ENCODE results near the gene INHBE.

INHBE gene

GRCh38 chr12:57460841-57461275, 5.8 kb downstream of the INHBE start:
- ATAC-seq: no peak
- TF ChIP-seq ZNF70 (CRISPR knock-in tag; IDR thresholded peaks at IDR 0.05) (no peak), CSRNP3 (CRISPR knock-in tag; IDR thresholded peaks at IDR 0.05) (no peak), PPARA (CRISPR knock-in tag; IDR thresholded peaks at IDR 0.05; ENCODE audit: borderline replicate concordance) (no peak), ZFP30 (CRISPR knock-in tag; IDR thresholded peaks at IDR 0.05) (no peak), OSR1 (CRISPR knock-in tag; IDR thresholded peaks at IDR 0.05) (no peak), TCF4 (CRISPR knock-in tag; IDR thresholded peaks at IDR 0.05; ENCODE audit: borderline replicate concordance) (no peak), BACH2 (CRISPR knock-in tag; IDR thresholded peaks at IDR 0.05; ENCODE audit: borderline replicate concordance) (no peak), ZNF565 (CRISPR knock-in tag; conservative IDR thresholded peaks at IDR 0.05; ENCODE audit: low read depth) (no peak), ZNF8 (CRISPR knock-in tag; IDR thresholded peaks at IDR 0.05) (no peak), POU6F1 (CRISPR knock-in tag; IDR thresholded peaks at IDR 0.05; ENCODE audit: borderline replicate concordance, low read depth) (no peak), ESRRG (CRISPR knock-in tag; IDR thresholded peaks at IDR 0.05) (no peak)

GRCh38 chr12:57461276-57461916, 6.3 kb downstream of the INHBE start:
- ATAC-seq: peak; percentile 31
- TF ChIP-seq RARB (CRISPR knock-in tag; IDR thresholded peaks at IDR 0.05) (no peak), PATZ1 (CRISPR knock-in tag; IDR thresholded peaks at IDR 0.05; ENCODE audit: borderline replicate concordance) (peak; percentile 15; the same call in 1 of the 2 replicates)

GRCh38 chr12:57461917-57462250, 6.8 kb downstream of the INHBE start:
- ATAC-seq: peak; percentile 3; the same call in 2 of the 3 replicates
- no peak for TF ChIP-seq TCF4 (CRISPR knock-in tag; IDR thresholded peaks at IDR 0.05; ENCODE audit: borderline replicate concordance)
- no peak for TF ChIP-seq ZFP3 (CRISPR knock-in tag; IDR thresholded peaks at IDR 0.05)
- no peak for TF ChIP-seq TOX (CRISPR knock-in tag; IDR thresholded peaks at IDR 0.05; ENCODE audit: borderline replicate concordance)
- no peak for TF ChIP-seq OSR1 (CRISPR knock-in tag; IDR thresholded peaks at IDR 0.05)
- TF ChIP-seq POU6F1 (CRISPR knock-in tag; IDR thresholded peaks at IDR 0.05; ENCODE audit: borderline replicate concordance, low read depth): no peak
- TF ChIP-seq RARB (CRISPR knock-in tag; IDR thresholded peaks at IDR 0.05): no peak
- TF ChIP-seq PPARA (CRISPR knock-in tag; IDR thresholded peaks at IDR 0.05; ENCODE audit: borderline replicate concordance): no peak
- TF ChIP-seq ZNF70 (CRISPR knock-in tag; IDR thresholded peaks at IDR 0.05): no peak
- no peak for TF ChIP-seq ESRRG (CRISPR knock-in tag; IDR thresholded peaks at IDR 0.05)
- no peak for TF ChIP-seq SNAI2 (CRISPR knock-in tag; IDR thresholded peaks at IDR 0.05)
- no peak for TF ChIP-seq CSRNP3 (CRISPR knock-in tag; IDR thresholded peaks at IDR 0.05)
- TF ChIP-seq CSDC2 (CRISPR knock-in tag; IDR thresholded peaks at IDR 0.05): no peak
- TF ChIP-seq TSHZ2 (CRISPR knock-in tag; IDR thresholded peaks at IDR 0.05): no peak
- no peak for TF ChIP-seq GLIS3 (CRISPR knock-in tag; IDR thresholded peaks at IDR 0.05)

Data from SK-N-SH treated with all-trans-retinoic acid at 6 μM for 48 hours (cell line).